Right lobe of liver (tissue), 4 donors: ENCODE measurements around the gene IGDCC3.

Experiments
- CTCF ChIP-seq, 4 donors: fragments of 200-600 bp in 3 of 4; fragments of 450-650 bp in 1 of 4; IDR thresholded peaks; one replicate each; pipeline versions ENCODE4 v1.5.1 to v1.8.0; 2016 to 2022; ENCODE audit warnings: antibody characterized with exemption in 4 of 4, mild to moderate bottlenecking in 2 of 4
- POLR2A ChIP-seq: fragments of 450-650 bp; IDR thresholded peaks from one replicate; pipeline ENCODE4 v1.6.1; 2017; ENCODE audit warnings: antibody characterized with exemption, mild to moderate bottlenecking
- donor health status: DM: no; HTN: no; CAD: no.
- donor health status: DM: no; HTN: no; CAD: no.
- donor health status: DM: no; HTN: yes; CAD: no.

GRCh38 chr15:65336493-65337435 is 41.0 kb downstream of the IGDCC3 start:
- no peak for TF ChIP-seq POLR2A
- TF ChIP-seq CTCF (IDR thresholded peaks at IDR 0.05) = no peak
